AG04449 (cell line): Measurements from ENCODE around the gene CHCHD6.

Experiments
- CTCF ChIA-PET: fragments of 350-600 bp; formaldehyde crosslinking; extraction: SDS; loops from one replicate; lab custom pipeline; 2021; ENCODE audit warnings: antibody characterized with exemption; lab: Yijun Ruan, JAX
- POLR2A ChIA-PET: fragments of 400-600, 350-600 bp; formaldehyde crosslinking; extraction: SDS; loops from one replicate; lab custom pipeline; 2020; ENCODE audit warnings: antibody characterized with exemption, inconsistent platforms; lab: Yijun Ruan, JAX
- DNase-seq: peaks from one replicate; pipeline ENCODE4 v3.0.0-alpha.2; 2010; ENCODE audit warnings: low read depth, low spot score
- H3K4me3 ChIP-seq: 2 replicates; pipeline ENCODE4 v1.5.1; 2011; ENCODE audit warnings: low read depth, mild to moderate bottlenecking, control low read depth, low read length
- TF ChIP-seq, protein P1 (sequence below): IDR thresholded peaks from one replicate; pipeline ENCODE4 v1.5.1; 2011; ENCODE audit warnings: mild to moderate bottlenecking, moderate library complexity, low read length, control low read depth, inconsistent platforms; ENCODE audit not compliant: insufficient read depth; ENCODE audit errors: missing control alignments

Gene CHCHD6

DNA sequence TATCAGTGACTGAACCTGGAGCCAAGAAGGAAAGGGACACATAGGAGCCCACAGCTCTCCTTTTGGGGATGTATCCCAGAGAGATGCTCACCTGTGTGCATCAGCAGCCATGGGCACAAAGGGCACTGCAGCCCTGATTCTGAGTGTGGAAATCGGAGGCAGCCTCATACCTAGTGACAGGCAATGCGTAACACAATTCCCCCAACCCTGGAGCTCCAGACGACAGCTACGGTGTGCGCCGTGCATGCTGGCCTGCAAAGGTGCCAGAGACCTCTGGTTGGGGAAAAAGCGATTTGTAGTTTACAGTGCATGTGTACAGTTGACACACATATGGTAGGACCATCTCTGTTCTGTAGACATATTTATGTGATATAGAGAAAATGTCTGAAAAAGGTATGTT lies 219.9 kb downstream of the CHCHD6 start:
- ChIA-PET POLR2A (no interaction called here), CTCF (interaction anchor here (1.8 kb wide), 1 partner anchor 172 kb away, joined by 8 read pairs; no protein-coding TSS in a partner anchor)

GRCh38 chr3:126924458-126924857 lies 220.4 kb downstream of the CHCHD6 start:
- CTCF ChIA-PET, result interaction anchor here (1.8 kb wide), 1 partner anchor 172 kb away, joined by 8 read pairs; no protein-coding TSS in a partner anchor
- TF ChIP-seq, protein P1, sequence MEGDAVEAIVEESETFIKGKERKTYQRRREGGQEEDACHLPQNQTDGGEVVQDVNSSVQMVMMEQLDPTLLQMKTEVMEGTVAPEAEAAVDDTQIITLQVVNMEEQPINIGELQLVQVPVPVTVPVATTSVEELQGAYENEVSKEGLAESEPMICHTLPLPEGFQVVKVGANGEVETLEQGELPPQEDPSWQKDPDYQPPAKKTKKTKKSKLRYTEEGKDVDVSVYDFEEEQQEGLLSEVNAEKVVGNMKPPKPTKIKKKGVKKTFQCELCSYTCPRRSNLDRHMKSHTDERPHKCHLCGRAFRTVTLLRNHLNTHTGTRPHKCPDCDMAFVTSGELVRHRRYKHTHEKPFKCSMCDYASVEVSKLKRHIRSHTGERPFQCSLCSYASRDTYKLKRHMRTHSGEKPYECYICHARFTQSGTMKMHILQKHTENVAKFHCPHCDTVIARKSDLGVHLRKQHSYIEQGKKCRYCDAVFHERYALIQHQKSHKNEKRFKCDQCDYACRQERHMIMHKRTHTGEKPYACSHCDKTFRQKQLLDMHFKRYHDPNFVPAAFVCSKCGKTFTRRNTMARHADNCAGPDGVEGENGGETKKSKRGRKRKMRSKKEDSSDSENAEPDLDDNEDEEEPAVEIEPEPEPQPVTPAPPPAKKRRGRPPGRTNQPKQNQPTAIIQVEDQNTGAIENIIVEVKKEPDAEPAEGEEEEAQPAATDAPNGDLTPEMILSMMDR, result no peak

More for the DNA sequence above, 219.9 kb downstream of the CHCHD6 start:
- TF ChIP-seq, protein P1, result no peak
- no peak overlapping the region for H3K4me3 ChIP-seq
- DNase-seq, result no peak

GRCh38 chr3:126925411-126926171 lies 221.6 kb downstream of the CHCHD6 start:
- no peak for DNase-seq
- CTCF ChIA-PET, result interaction anchor here (1.0 kb wide), 1 partner anchor 14 kb away, joined by 3 read pairs; no protein-coding TSS in a partner anchor
- H3K4me3 ChIP-seq, result no peak overlapping the region
- POLR2A ChIA-PET, result no interaction called here
- TF ChIP-seq, protein P1, result no peak

More at GRCh38 chr3:126924458-126924857, 220.4 kb downstream of the CHCHD6 start:
- H3K4me3 ChIP-seq, result no peak overlapping the region
- POLR2A ChIA-PET, result no interaction called here
- no peak for DNase-seq

- POLR2A ChIA-PET, result no interaction called here
- CTCF ChIA-PET, result interaction anchor here (0.6 to 2.2 kb wide), 10 partner anchors 9 to 529 kb away, joined by 3 to 6 read pairs (median 5); partner anchors contain the start of gene PLXNA1
- TF ChIP-seq, protein P1, result peak; percentile 44
- no peak overlapping the region for H3K4me3 ChIP-seq
- DNase-seq, result peak; percentile 28
These were observed 222.8 kb downstream of the CHCHD6 start for GRCh38 chr3:126926684-126927400.

- H3K4me3 ChIP-seq, result no peak overlapping the region
- ChIA-PET CTCF (interaction anchor here (0.6 to 2.2 kb wide), 10 partner anchors 9 to 528 kb away, joined by 3 to 6 read pairs (median 5); partner anchors contain the start of gene PLXNA1), POLR2A (interaction anchor here (0.6 kb wide), 1 partner anchor 378 kb away, joined by 3 read pairs; no protein-coding TSS in a partner anchor)
- TF ChIP-seq, protein P1, result no peak
- no peak for DNase-seq
These were observed 223.3 kb downstream of the CHCHD6 start for GRCh38 chr3:126927401-126927750.

DNA sequence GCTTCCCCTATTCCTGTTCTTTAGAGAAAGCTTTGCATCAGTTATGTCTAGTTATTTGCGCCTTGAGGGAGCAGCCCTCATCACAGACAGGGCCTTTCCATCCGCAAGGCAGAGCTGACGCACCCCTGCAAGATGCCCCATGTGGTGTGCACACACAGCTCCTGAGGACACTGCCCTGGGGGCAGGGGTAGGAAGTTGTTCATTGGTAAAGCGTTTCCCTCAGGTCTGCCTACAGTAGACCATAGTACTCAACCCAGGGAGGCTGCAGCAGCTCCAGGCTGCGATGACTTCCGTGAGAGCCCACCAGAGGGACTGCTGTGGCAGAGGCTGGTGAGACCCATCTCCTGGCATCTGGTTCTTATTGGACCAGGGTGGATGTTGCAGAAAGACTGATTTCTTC lies 223.8 kb downstream of the CHCHD6 start:
- TF ChIP-seq, protein P1, result peak; percentile 1
- DNase-seq, result no peak
- ChIA-PET POLR2A (interaction anchor here (0.6 kb wide), 1 partner anchor 378 kb away, joined by 3 read pairs; no protein-coding TSS in a partner anchor), CTCF (interaction anchor here (0.6 to 2.2 kb wide), 10 partner anchors 9 to 528 kb away, joined by 3 to 6 read pairs (median 5); partner anchors contain the start of gene PLXNA1)
- no peak overlapping the region for H3K4me3 ChIP-seq
